ENCODE measurements around the gene PLCB4.

DNA sequence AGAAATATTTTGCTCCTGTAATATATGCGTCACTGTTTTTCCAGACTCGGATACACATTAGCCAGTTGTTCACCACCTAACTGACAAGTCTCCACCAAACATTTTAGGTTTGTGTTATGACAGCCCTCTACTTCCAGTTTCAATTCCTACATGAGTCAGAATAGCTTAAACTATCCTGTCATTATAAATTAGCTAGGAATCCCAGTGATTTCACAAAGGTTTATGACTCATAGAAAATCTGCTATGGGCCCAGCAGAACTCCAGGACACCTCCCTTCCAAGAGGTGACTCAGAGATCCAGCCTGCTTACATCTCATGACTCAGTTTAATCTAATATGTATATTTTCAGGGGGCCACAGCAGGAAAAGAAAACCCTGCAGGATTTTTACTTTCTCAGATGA, 17.4 kb upstream of the PLCB4 start:
- TF ChIP-seq, protein P1, sequence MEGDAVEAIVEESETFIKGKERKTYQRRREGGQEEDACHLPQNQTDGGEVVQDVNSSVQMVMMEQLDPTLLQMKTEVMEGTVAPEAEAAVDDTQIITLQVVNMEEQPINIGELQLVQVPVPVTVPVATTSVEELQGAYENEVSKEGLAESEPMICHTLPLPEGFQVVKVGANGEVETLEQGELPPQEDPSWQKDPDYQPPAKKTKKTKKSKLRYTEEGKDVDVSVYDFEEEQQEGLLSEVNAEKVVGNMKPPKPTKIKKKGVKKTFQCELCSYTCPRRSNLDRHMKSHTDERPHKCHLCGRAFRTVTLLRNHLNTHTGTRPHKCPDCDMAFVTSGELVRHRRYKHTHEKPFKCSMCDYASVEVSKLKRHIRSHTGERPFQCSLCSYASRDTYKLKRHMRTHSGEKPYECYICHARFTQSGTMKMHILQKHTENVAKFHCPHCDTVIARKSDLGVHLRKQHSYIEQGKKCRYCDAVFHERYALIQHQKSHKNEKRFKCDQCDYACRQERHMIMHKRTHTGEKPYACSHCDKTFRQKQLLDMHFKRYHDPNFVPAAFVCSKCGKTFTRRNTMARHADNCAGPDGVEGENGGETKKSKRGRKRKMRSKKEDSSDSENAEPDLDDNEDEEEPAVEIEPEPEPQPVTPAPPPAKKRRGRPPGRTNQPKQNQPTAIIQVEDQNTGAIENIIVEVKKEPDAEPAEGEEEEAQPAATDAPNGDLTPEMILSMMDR (IDR thresholded peaks at IDR 0.05; ENCODE audit: insufficient read depth, low read length, poor library complexity, severe bottlenecking) = no peak
- TF ChIP-seq EZH2phosphoT487 (conservative IDR thresholded peaks at IDR 0.05; ENCODE audit: low read length) = no peak

All from SU-DHL-6 (cell line).